ENCODE data around the gene DRG2.
A peak's percentile ranks its signal among the peaks of the same experiment; 100 is the strongest.

DRG2 gene

GRCh38 chr17:18074566-18075272 lies 13.0 kb upstream of the DRG2 start:
- DNase-seq (ENCODE audit: low spot score) = no peak

GRCh38 chr17:18076936-18077335 lies 10.8 kb upstream of the DRG2 start:
- DNase-seq (ENCODE audit: low spot score) = no peak

GRCh38 chr17:18079543-18079942 lies 8.2 kb upstream of the DRG2 start:
- no peak for DNase-seq (ENCODE audit: low spot score)

GRCh38 chr17:18084256-18084655 lies 3.5 kb upstream of the DRG2 start:
- no peak for DNase-seq (ENCODE audit: low spot score)

- no peak for DNase-seq (ENCODE audit: low spot score)
These were observed 1.9 kb downstream of the DRG2 start for GRCh38 chr17:18089613-18090012.

- DNase-seq (ENCODE audit: low spot score) = peak; percentile 80
These were observed 6.1 kb downstream of the DRG2 start for GRCh38 chr17:18093616-18094408.

GRCh38 chr17:18094409-18094807 lies 6.7 kb downstream of the DRG2 start:
- no peak for DNase-seq (ENCODE audit: low spot score)

GRCh38 chr17:18099516-18099915 lies 11.8 kb downstream of the DRG2 start:
- no peak for DNase-seq (ENCODE audit: low spot score)

- DNase-seq (ENCODE audit: low spot score) = no peak
These were observed 12.9 kb downstream of the DRG2 start for GRCh38 chr17:18100616-18101015.

- DNase-seq (ENCODE audit: low spot score) = no peak
These were observed 14.1 kb downstream of the DRG2 start for GRCh38 chr17:18101828-18102227.

GRCh38 chr17:18102640-18103039 lies 14.9 kb downstream of the DRG2 start:
- DNase-seq (ENCODE audit: low spot score) = no peak

- DNase-seq (ENCODE audit: low spot score) = no peak
These were observed 17.3 kb downstream of the DRG2 start for GRCh38 chr17:18105027-18105426.

GRCh38 chr17:18105595-18105994 lies 17.8 kb downstream of the DRG2 start:
- no peak for DNase-seq (ENCODE audit: low spot score)

- DNase-seq (ENCODE audit: low spot score) = no peak
These were observed 18.5 kb downstream of the DRG2 start for GRCh38 chr17:18106211-18106610.

- DNase-seq (ENCODE audit: low spot score) = no peak
These were observed 19.5 kb downstream of the DRG2 start for GRCh38 chr17:18107061-18107790.

- DNase-seq (ENCODE audit: low spot score) = no peak
These were observed 20.2 kb downstream of the DRG2 start for GRCh38 chr17:18107971-18108370.

GRCh38 chr17:18108401-18109312 lies 20.9 kb downstream of the DRG2 start, which contains the start of gene MYO15A:
Gene MYO15A, plus strand, starts transcription at chr17:18108756. Its CDS starts 10,045 bp downstream, at chr17:18118801.
- DNase-seq (ENCODE audit: low spot score) = no peak

- no peak for DNase-seq (ENCODE audit: low spot score)
These were observed 22.3 kb downstream of the DRG2 start for GRCh38 chr17:18109935-18110485.

- no peak for DNase-seq (ENCODE audit: low spot score)
These were observed 22.9 kb downstream of the DRG2 start for GRCh38 chr17:18110636-18111145.

- no peak for DNase-seq (ENCODE audit: low spot score)
These were observed 23.7 kb downstream of the DRG2 start for GRCh38 chr17:18111330-18111971.

- DNase-seq (ENCODE audit: low spot score) = no peak
These were observed 27.8 kb downstream of the DRG2 start for GRCh38 chr17:18115517-18115916.

Data from kidney tubule cell (primary cell).